HG03175 (cell line): ENCODE measurements around the gene MIR17HG.
"Not testable (repeated sequence)": the region's sequence is repeated elsewhere in the genome, so short reads cannot be mapped to it uniquely, and the experiment has no call there.

Experiments
- ATAC-seq: cut with Tn5 transposase; IDR thresholded peaks from one replicate; pipeline ENCODE4 v1.9.1; 2021; ENCODE audit warnings: mild to moderate bottlenecking, moderate library complexity; ENCODE audit not compliant: unreplicated experiment

MIR17HG gene

GRCh38 chr13:91346850-91347201 lies 661 bp upstream of the MIR17HG start:
- peak; percentile 20 for ATAC-seq

GRCh38 chr13:91347996-91348905 lies 764 bp downstream of the MIR17HG start:
- ATAC-seq, result peak; percentile 42

- ATAC-seq, result peak; percentile 61
These were observed 1.5 kb downstream of the MIR17HG start for GRCh38 chr13:91348906-91349435.

- no peak for ATAC-seq
These were observed 2.8 kb downstream of the MIR17HG start for GRCh38 chr13:91349992-91350911.

GRCh38 chr13:91351123-91351522 lies 3.6 kb downstream of the MIR17HG start:
- ATAC-seq, result no peak

GRCh38 chr13:91351980-91352379 lies 4.5 kb downstream of the MIR17HG start:
- ATAC-seq, result no peak

- ATAC-seq, result not testable (repeated sequence)
These were observed 5.4 kb downstream of the MIR17HG start for GRCh38 chr13:91352891-91353290.

- no peak for ATAC-seq
These were observed 6.0 kb downstream of the MIR17HG start for GRCh38 chr13:91353494-91353893.

- ATAC-seq, result no peak
These were observed 7.8 kb downstream of the MIR17HG start for GRCh38 chr13:91355099-91355825.

GRCh38 chr13:91355826-91356710 lies 8.6 kb downstream of the MIR17HG start:
- no peak for ATAC-seq

- no peak for ATAC-seq
These were observed 9.6 kb downstream of the MIR17HG start for GRCh38 chr13:91356919-91357612.

- no peak for ATAC-seq
These were observed 10.3 kb downstream of the MIR17HG start for GRCh38 chr13:91357613-91358386.

GRCh38 chr13:91358387-91358782 lies 10.9 kb downstream of the MIR17HG start:
- no peak for ATAC-seq

- ATAC-seq, result no peak
These were observed 11.6 kb downstream of the MIR17HG start for GRCh38 chr13:91359111-91359510.

- ATAC-seq, result no peak
These were observed 12.1 kb downstream of the MIR17HG start for GRCh38 chr13:91359631-91360030.

GRCh38 chr13:91360246-91360751 lies 12.8 kb downstream of the MIR17HG start:
- no peak for ATAC-seq

- ATAC-seq, result no peak
These were observed 14.3 kb downstream of the MIR17HG start for GRCh38 chr13:91361755-91362271.

GRCh38 chr13:91362908-91363307 lies 15.4 kb downstream of the MIR17HG start:
- ATAC-seq, result no peak
